IMR-90 (cell line): Measurements from ENCODE around the gene TNNC1. TPM values are rescaled to one million over a fixed set of nuclear protein-coding genes. Genes with fewer than 3 reads are reported as not detected.

Source experiments
- ATAC-seq: fragments of 200-7000 bp; cut with Tn5 transposase; 2 replicates; pipeline ENCODE4 v1.9.1; 2020; ENCODE audit warnings: low read depth, mild to moderate bottlenecking, moderate library complexity
- BruUV-seq: library from RNA; stranded (reverse); fragments of 400-500 nt; replicated peaks from 2 replicates; lab custom pipeline; 2021; lab: Mats Ljungman, UMichigan
- CTCF ChIA-PET: fragments of 300-600 bp; formaldehyde crosslinking; extraction: SDS; loops from one replicate; lab custom pipeline; 2021; ENCODE audit warnings: antibody characterized with exemption; lab: Yijun Ruan, JAX
- POLR2A ChIA-PET: fragments of 300-600 bp; sonication (Branson Sonifier 250); formaldehyde crosslinking; loops from one replicate; lab custom pipeline; 2022; ENCODE audit warnings: antibody characterized with exemption; ENCODE audit not compliant: unreplicated experiment; lab: Charles Lee
- DNase-seq: peaks from one replicate; pipeline ENCODE4 v3.0.0; 2013
- H2AFZ ChIP-seq: replicated peaks from 2 replicates; pipeline ENCODE3; 2013; ENCODE audit warnings: low read length, mild to moderate bottlenecking; ENCODE audit not compliant: poor library complexity
- H2AK5ac ChIP-seq: 2 replicates; pipeline ENCODE4 v1.6.1; 2013; ENCODE audit warnings: low read depth, low read length, inconsistent platforms
- H2AK9ac ChIP-seq: replicated peaks from 2 replicates; pipeline ENCODE3; 2013; ENCODE audit warnings: mild to moderate bottlenecking, low read depth, low read length, moderate library complexity; ENCODE audit not compliant: poor library complexity
- H2BK120ac ChIP-seq: 2 replicates; pipeline ENCODE4 v1.6.1; 2013; ENCODE audit warnings: low read depth, low read length, inconsistent platforms
- H2BK15ac ChIP-seq: 3 replicates; pipeline ENCODE4 v1.6.1; 2013; ENCODE audit warnings: low read depth, low read length, inconsistent platforms
- H2BK20ac ChIP-seq: 2 replicates; pipeline ENCODE4 v1.6.1; 2013; ENCODE audit warnings: low read depth, mild to moderate bottlenecking, inconsistent platforms, low read length, moderate library complexity
- H2BK5ac ChIP-seq: 2 replicates; pipeline ENCODE4 v1.6.1; 2013; ENCODE audit warnings: mild to moderate bottlenecking, low read depth, low read length, inconsistent platforms; ENCODE audit not compliant: poor library complexity, severe bottlenecking
- H3K14ac ChIP-seq: replicated peaks from 2 replicates; pipeline ENCODE4 v1.6.1; 2013; ENCODE audit warnings: low read depth, low read length, inconsistent platforms
- H3K18ac ChIP-seq: 2 replicates; pipeline ENCODE4 v1.6.1; 2013; ENCODE audit warnings: low read depth, low read length, control low read depth
- H3K23ac ChIP-seq: 2 replicates; pipeline ENCODE4 v1.6.1; 2013; ENCODE audit warnings: low read depth, low read length, inconsistent platforms
- H3K27ac ChIP-seq: 2 replicates; pipeline ENCODE4 v1.5.1; 2013; ENCODE audit warnings: mild to moderate bottlenecking, control low read depth, low read length; ENCODE audit not compliant: insufficient read depth
- H3K27me3 ChIP-seq: 2 replicates; pipeline ENCODE4 v1.6.1; 2013; ENCODE audit warnings: low read length; ENCODE audit not compliant: control insufficient read depth, insufficient read depth
- H3K36me3 ChIP-seq: 2 replicates; pipeline ENCODE4 v1.6.1; 2013; ENCODE audit warnings: low read length, mixed read lengths; ENCODE audit not compliant: control insufficient read depth, insufficient read depth
- H3K4ac ChIP-seq: 2 replicates; pipeline ENCODE4 v1.6.1; 2013; ENCODE audit warnings: low read depth, low read length, inconsistent platforms
- H3K4me1 ChIP-seq: 2 replicates; pipeline ENCODE4 v1.6.1; 2013; ENCODE audit warnings: low read length, mixed read lengths; ENCODE audit not compliant: control insufficient read depth, insufficient read depth
- H3K4me2 ChIP-seq: 2 replicates; pipeline ENCODE4 v1.6.1; 2013; ENCODE audit warnings: low read depth, mild to moderate bottlenecking, control low read depth, low read length, moderate library complexity
- H3K4me3 ChIP-seq: 2 replicates; pipeline ENCODE4 v1.5.1; 2013; ENCODE audit warnings: low read depth, mild to moderate bottlenecking, control low read depth, low read length, moderate library complexity; ENCODE audit not compliant: insufficient read depth
- H3K56ac ChIP-seq: 2 replicates; pipeline ENCODE4 v1.6.1; 2013; ENCODE audit warnings: low read length, inconsistent platforms; ENCODE audit not compliant: insufficient read depth; ENCODE audit errors: extremely low read depth
- H3K79me1 ChIP-seq, 2 experiments: 2 replicates each; pipeline ENCODE4 v1.6.1; 2013; ENCODE audit warnings: low read length in 2 of 2, inconsistent platforms in 1 of 2, low read depth in 1 of 2
- H3K9ac ChIP-seq: 2 replicates; pipeline ENCODE4 v1.6.1; 2013; ENCODE audit warnings: low read depth, low read length, control low read depth
- H3K9me1 ChIP-seq: 2 replicates; pipeline ENCODE4 v1.6.1; 2013; ENCODE audit warnings: low read length, inconsistent platforms; ENCODE audit not compliant: insufficient read depth
- H3K9me3 ChIP-seq: 2 replicates; pipeline ENCODE4 v1.6.1; 2013; ENCODE audit warnings: low read length; ENCODE audit not compliant: control insufficient read depth, insufficient read depth
- H4K20me1 ChIP-seq: 2 replicates; pipeline ENCODE4 v1.6.1; 2013; ENCODE audit warnings: low read length, inconsistent platforms; ENCODE audit not compliant: insufficient read depth
- H4K5ac ChIP-seq: 2 replicates; pipeline ENCODE4 v1.6.1; 2013; ENCODE audit warnings: mild to moderate bottlenecking, low read depth, low read length, control low read depth
- H4K8ac ChIP-seq, 2 experiments: 2 replicates each; pipeline ENCODE4 v1.6.1; 2013; ENCODE audit warnings: low read depth in 2 of 2, low read length in 2 of 2, control low read depth in 1 of 2, inconsistent platforms in 1 of 2
- H4K91ac ChIP-seq: 2 replicates; pipeline ENCODE4 v1.6.1; 2013; ENCODE audit warnings: low read depth, low read length, inconsistent platforms; ENCODE audit not compliant: insufficient read depth
- BHLHE40 ChIP-seq: fragments of 150-350 bp; IDR thresholded peaks from 2 replicates; pipeline ENCODE4 v1.6.1; 2016; ENCODE audit warnings: mild to moderate bottlenecking, low read depth, low read length
- CEBPB ChIP-seq: IDR thresholded peaks from 2 replicates; pipeline ENCODE4 v1.6.1; 2012; ENCODE audit warnings: low read depth, low read length, improper control_type of control experiment
- CHD1 ChIP-seq: IDR thresholded peaks from 2 replicates; pipeline ENCODE4 v1.6.1; 2012; ENCODE audit warnings: low read depth, low read length, improper control_type of control experiment
- FOS ChIP-seq: fragments of 150-350 bp; IDR thresholded peaks from 2 replicates; pipeline ENCODE4 v1.6.1; 2016; ENCODE audit warnings: low read depth, low read length
- MAFK ChIP-seq: IDR thresholded peaks from 2 replicates; pipeline ENCODE4 v1.6.1; 2012; ENCODE audit warnings: low read depth, low read length, improper control_type of control experiment
- MAZ ChIP-seq: IDR thresholded peaks from 2 replicates; pipeline ENCODE4 v1.6.1; 2012; ENCODE audit warnings: low read depth, mild to moderate bottlenecking, low read length, improper control_type of control experiment, moderate library complexity, borderline replicate concordance
- MXI1 ChIP-seq: IDR thresholded peaks from 2 replicates; pipeline ENCODE4 v1.6.1; 2012; ENCODE audit warnings: low read depth, mild to moderate bottlenecking, low read length, moderate library complexity, borderline replicate concordance
- NFE2L2 ChIP-seq: fragments of 150-350 bp; IDR thresholded peaks from 2 replicates; pipeline ENCODE4 v1.6.1; 2016; ENCODE audit warnings: low read depth, mild to moderate bottlenecking, low read length
- POLR2A ChIP-seq: IDR thresholded peaks from 2 replicates; pipeline ENCODE4 v1.6.1; 2012; ENCODE audit warnings: mild to moderate bottlenecking, low read depth, low read length
- RAD21 ChIP-seq: IDR thresholded peaks from 2 replicates; pipeline ENCODE4 v1.6.1; 2012; ENCODE audit warnings: low read length, improper control_type of control experiment
- RFX5 ChIP-seq: IDR thresholded peaks from 2 replicates; pipeline ENCODE4 v1.8.0; 2012; ENCODE audit warnings: low read depth, mild to moderate bottlenecking, low read length, moderate library complexity
- SMC3 ChIP-seq: fragments of 150-350 bp; IDR thresholded peaks from 2 replicates; pipeline ENCODE4 v1.6.1; 2016; ENCODE audit warnings: low read depth, mild to moderate bottlenecking, antibody characterized with exemption, low read length, moderate library complexity
- WGBS, 2 experiments: methylation state at CpG; one replicate each; pipeline versions ENCODE4 v1.1.5 to v1.1.7; 2013; ENCODE audit warnings: missing lambda C conversion rate in 2 of 2; ENCODE audit not compliant: insufficient read length in 1 of 2; ENCODE audit errors: extremely low coverage in 2 of 2; 5-methylcytosine and 5-hydroxymethylcytosine counted together
- dilution Hi-C: fragments of 300-500 bp; cut with HindIII; formaldehyde crosslinking; loops from one replicate; pipeline ENCODE4 v1.14.3; 2018; ENCODE audit warnings: low sequenced_read_pairs; ENCODE audit not compliant: unreplicated experiment
- in situ Hi-C: fragments of 300-500 bp; cut with MboI; formaldehyde crosslinking; loops from 3 replicates; pipeline ENCODE4 v1.14.3; 2019; ENCODE audit warnings: low sequenced_read_pairs, inconsistent platforms, mixed read lengths
- intact Hi-C: fragments of 100-400 bp; cut with micrococcal nuclease; formaldehyde crosslinking; loops from 2 replicates; pipeline ENCODE4 v1.10.0; 2022
- polyA plus RNA-seq, 3 experiments: library from polyadenylated mRNA; depleted of rRNA; stranded (reverse); fragments of >200 nt; gene quantifications; 2 replicates each; pipeline ENCODE4 v1.2.3, GENCODE V29; 2012; ENCODE audit warnings: low replicate concordance in 1 of 3
- total RNA-seq: library from RNA; depleted of rRNA; stranded (reverse); fragments of >200 nt; gene quantifications from 2 replicates; pipeline ENCODE4 v1.2.3, GENCODE V29; 2012
- TF ChIP-seq, protein P1 (sequence below): conservative IDR thresholded peaks from 2 replicates; pipeline ENCODE4 v1.5.1; 2012; ENCODE audit warnings: mild to moderate bottlenecking, low read depth, low read length, improper control_type of control experiment

The TNNC1 gene
- total and polyA plus RNA-seq, 2 of the 4 experiments (the other 2 are of a cell fraction): 1.3 to 4.6 TPM

DNA sequence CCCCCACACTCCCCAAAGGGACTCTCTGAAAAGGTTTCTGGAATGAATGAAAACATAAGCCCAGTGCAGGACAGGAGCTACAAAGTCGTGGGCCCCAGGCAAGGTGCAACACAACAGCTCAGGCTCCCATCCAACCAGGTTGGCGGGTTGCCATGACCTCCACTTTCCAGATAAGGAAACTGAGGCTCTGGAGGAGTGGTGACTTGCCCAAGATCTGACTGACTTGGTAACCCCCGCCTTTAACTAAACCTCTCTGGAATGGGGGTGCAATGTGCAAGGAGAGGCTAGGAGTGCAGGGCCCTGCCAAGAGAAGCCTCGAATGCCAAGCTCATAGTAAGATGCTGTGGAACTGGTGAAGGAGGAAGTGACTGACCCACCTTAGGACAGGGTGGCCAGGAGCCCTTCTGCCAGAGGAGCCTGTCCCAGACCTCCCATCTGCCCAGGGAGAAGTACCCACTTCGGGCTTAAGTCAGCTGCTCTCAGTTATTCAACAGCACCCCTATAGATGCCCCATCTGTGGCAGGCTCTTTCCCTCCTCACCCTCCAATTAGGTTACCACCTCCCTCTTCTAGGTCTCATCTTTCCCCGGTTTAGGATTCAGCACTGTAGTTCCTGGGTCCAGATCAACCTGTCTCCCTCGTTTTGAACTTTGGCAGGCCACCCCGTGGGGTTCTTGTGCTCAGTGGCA is 553 bp upstream of the TNNC1 start:
- POLR2A ChIA-PET: no interaction called here
- 74% methylated on average over 2 of the region's 8 CpGs; no CpG with 5 or more reads in 1 of the 2 experiments for WGBS, 2 experiments
- ATAC-seq (no peak), DNase-seq (no peak)
- H3K9me3 ChIP-seq: no peaks in the 10 kb centered on the region
- H2BK5ac ChIP-seq: peak overlapping the region; percentile 68
- 0 out of 2 replicates have a peak overlapping the region, but pooled peaks have one; percentile 77 for H2BK20ac ChIP-seq
- H3K4me1 ChIP-seq: peaks cover 15% of the 10 kb centered on the region
- peak overlapping the region; percentile 94 for H2AK9ac ChIP-seq
- no peak overlapping the region for H3K9ac ChIP-seq
- peaks cover 14% of the 10 kb centered on the region for H4K20me1 ChIP-seq
- H3K4me3 ChIP-seq: no peak overlapping the region
- no peak overlapping the region for H3K4me2 ChIP-seq
- H4K8ac ChIP-seq: peak overlapping the region; percentile 100
- H2AK5ac ChIP-seq: peak overlapping the region; percentile 99
- H3K14ac ChIP-seq: peak overlapping the region; percentile 95
- H3K36me3 ChIP-seq: peaks cover 17% of the 10 kb centered on the region
- no peak overlapping the region; the same call in 1 of the 3 replicates for H2BK15ac ChIP-seq
- peak overlapping the region; percentile 76 for H4K5ac ChIP-seq
- dilution Hi-C loops (no loop called here), intact Hi-C loops (no loop called here), in situ Hi-C loops (no loop called here)
- peak overlapping the region; percentile 97; the same call in 1 of the 2 replicates for H3K4ac ChIP-seq
- H3K27me3 ChIP-seq: no peaks in the 10 kb centered on the region
- H3K56ac ChIP-seq: no peak overlapping the region
- CTCF ChIA-PET: interaction anchor here (0.8 kb wide), 1 partner anchor 26 kb away, joined by 3 read pairs; no protein-coding TSS in a partner anchor
- H3K23ac ChIP-seq: no peak overlapping the region
- peaks cover 20% of the 10 kb centered on the region for H3K9me1 ChIP-seq
- H2BK120ac ChIP-seq: peak overlapping the region; percentile 92; the same call in 1 of the 2 replicates
- no TSS peak for BruUV-seq
- peaks cover 29 to 40% of the 10 kb centered on the region in 2 experiments for H3K79me1 ChIP-seq
- peak overlapping the region; percentile 96 for H2AFZ ChIP-seq
- peak overlapping the region; percentile 93 for H4K91ac ChIP-seq
- H3K27ac ChIP-seq: no peak overlapping the region
- H3K18ac ChIP-seq: peak overlapping the region; percentile 66; the same call in 1 of the 2 replicates
- TF ChIP-seq CEBPB: no peak
- TF ChIP-seq RFX5: no peak
- TF ChIP-seq, protein P1, sequence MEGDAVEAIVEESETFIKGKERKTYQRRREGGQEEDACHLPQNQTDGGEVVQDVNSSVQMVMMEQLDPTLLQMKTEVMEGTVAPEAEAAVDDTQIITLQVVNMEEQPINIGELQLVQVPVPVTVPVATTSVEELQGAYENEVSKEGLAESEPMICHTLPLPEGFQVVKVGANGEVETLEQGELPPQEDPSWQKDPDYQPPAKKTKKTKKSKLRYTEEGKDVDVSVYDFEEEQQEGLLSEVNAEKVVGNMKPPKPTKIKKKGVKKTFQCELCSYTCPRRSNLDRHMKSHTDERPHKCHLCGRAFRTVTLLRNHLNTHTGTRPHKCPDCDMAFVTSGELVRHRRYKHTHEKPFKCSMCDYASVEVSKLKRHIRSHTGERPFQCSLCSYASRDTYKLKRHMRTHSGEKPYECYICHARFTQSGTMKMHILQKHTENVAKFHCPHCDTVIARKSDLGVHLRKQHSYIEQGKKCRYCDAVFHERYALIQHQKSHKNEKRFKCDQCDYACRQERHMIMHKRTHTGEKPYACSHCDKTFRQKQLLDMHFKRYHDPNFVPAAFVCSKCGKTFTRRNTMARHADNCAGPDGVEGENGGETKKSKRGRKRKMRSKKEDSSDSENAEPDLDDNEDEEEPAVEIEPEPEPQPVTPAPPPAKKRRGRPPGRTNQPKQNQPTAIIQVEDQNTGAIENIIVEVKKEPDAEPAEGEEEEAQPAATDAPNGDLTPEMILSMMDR: no peak
- TF ChIP-seq MAZ: no peak
- no peak for TF ChIP-seq MXI1
- no peak for TF ChIP-seq POLR2A
- TF ChIP-seq NFE2L2: no peak
- no peak for TF ChIP-seq BHLHE40
- no peak for TF ChIP-seq SMC3
- TF ChIP-seq RAD21: no peak
- no peak for TF ChIP-seq FOS
- no peak for TF ChIP-seq MAFK
- TF ChIP-seq CHD1: no peak
